K562 (cell line): ENCODE measurements around the gene BPHL. TPM values are rescaled to one million over a fixed set of nuclear protein-coding genes. Genes with fewer than 3 reads are reported as not detected.

Experiments
- ASH1L ChIP-seq: fragments of 450-650 bp; IDR thresholded peaks from 2 replicates; pipeline ENCODE4 v1.6.1; 2018; ENCODE audit warnings: borderline replicate concordance, mild to moderate bottlenecking, low read depth; ENCODE audit not compliant: partially characterized antibody
- BRD4 ChIP-seq: fragments of 200-600 bp; sonication (generic); IDR thresholded peaks from 2 replicates; pipeline ENCODE4 v1.6.1; 2017; ENCODE audit warnings: inconsistent platforms
- HDAC8 ChIP-seq: fragments of 450-650 bp; IDR thresholded peaks from 2 replicates; pipeline ENCODE4 v1.6.1; 2016; ENCODE audit warnings: mild to moderate bottlenecking, missing genetic modification characterization, moderate library complexity, missing compliant biosample characterization
- HMG20B ChIP-seq: fragments of 250-450 bp; sonication (Bioruptor Pico); IDR thresholded peaks from 2 replicates; pipeline ENCODE4 v1.5.0; 2021; ENCODE audit warnings: mild to moderate bottlenecking
- JUNB ChIP-seq: fragments of 450-650 bp; formaldehyde crosslinking; conservative IDR thresholded peaks from 2 replicates; pipeline ENCODE4 v1.4.0; 2020; ENCODE audit warnings: mild to moderate bottlenecking
- JUND ChIP-seq, 2 experiments: IDR thresholded peaks; 2 replicates in 1 of 2; 3 replicates in 1 of 2; pipeline ENCODE4 v1.6.1; 2011; ENCODE audit warnings: borderline replicate concordance in 2 of 2, low read depth in 2 of 2, low read length in 2 of 2, improper control_type of control experiment in 1 of 2, missing biosample characterization in 1 of 2, missing genetic modification characterization in 1 of 2, missing genetic modification reagents in 1 of 2
- OTX1 ChIP-seq: fragments of 450-650 bp; formaldehyde crosslinking; IDR thresholded peaks from 2 replicates; pipeline ENCODE4 v1.4.0; 2022; ENCODE audit warnings: mild to moderate bottlenecking
- PATZ1 ChIP-seq: fragments of 250-450 bp; sonication (Bioruptor Pico); IDR thresholded peaks from 2 replicates; pipeline ENCODE4 v1.5.0; 2020; ENCODE audit warnings: mild to moderate bottlenecking, borderline replicate concordance
- RBM15 ChIP-seq: fragments of 200-400 bp; formaldehyde crosslinking; IDR thresholded peaks from 2 replicates; pipeline ENCODE4 v1.6.1; 2018; ENCODE audit warnings: mild to moderate bottlenecking, low read length, moderate library complexity; ENCODE audit not compliant: insufficient read depth
- ZBTB17 ChIP-seq: fragments of 450-650 bp; formaldehyde crosslinking; IDR thresholded peaks from 2 replicates; pipeline ENCODE4 v1.4.0; 2020; ENCODE audit warnings: mild to moderate bottlenecking
- ZNF318 ChIP-seq, 2 experiments: fragments of 450-650 bp; IDR thresholded peaks; 2 replicates each; pipeline ENCODE4 v1.6.1; 2016; ENCODE audit warnings: mild to moderate bottlenecking in 2 of 2, borderline replicate concordance in 1 of 2, low read depth in 1 of 2, moderate library complexity in 1 of 2
- ZNF512 ChIP-seq: IDR thresholded peaks from 2 replicates; pipeline ENCODE4 v1.6.1; 2016; ENCODE audit warnings: missing genetic modification characterization, missing compliant biosample characterization
- ZNF75A ChIP-seq: fragments of 450-650 bp; formaldehyde crosslinking; IDR thresholded peaks from 2 replicates; pipeline ENCODE4 v1.4.0; 2020; ENCODE audit warnings: mild to moderate bottlenecking
- ZNF830 ChIP-seq: fragments of 250-450 bp; sonication (Bioruptor Pico); IDR thresholded peaks from 2 replicates; pipeline ENCODE4 v1.5.0; 2021; ENCODE audit warnings: mild to moderate bottlenecking
- polyA plus RNA-seq, 8 experiments: library from polyadenylated mRNA; depleted of rRNA in 4 of 8; stranded (reverse) in 5 of 8; unstranded in 3 of 8; fragments of >200 nt; fragmentation: Nextera tagmentation in 2 of 8; fragmentation: Illumina TruSeq in 1 of 8; extraction: Ambion mirVana in 2 of 8; extraction: Trizol in 1 of 8; gene quantifications; 2 replicates each; pipeline versions ENCODE4 v1.2.1 to v1.2.3, GENCODE V29; 2011 to 2014; ENCODE audit warnings: inconsistent platforms in 1 of 8, missing spikeins in 1 of 8
- total RNA-seq, 7 experiments: library from RNA; depleted of rRNA in 6 of 7; stranded (reverse); fragments of >200 nt in 6 of 7; fragmentation: Illumina TruSeq in 2 of 7; extraction: Trizol in 2 of 7; gene quantifications; 2 replicates each; pipeline versions ENCODE4 v1.2.1 to v1.2.3, GENCODE V29; 2011 to 2021; ENCODE audit warnings: low replicate concordance in 1 of 7

BPHL gene
- total and polyA plus RNA-seq, 9 of the 15 experiments (the other 6 are each of a cell fraction or from before 2014, with no cell fraction given) = 3.5 to 17.4 (median 8.2) TPM

GRCh38 chr6:3195695-3196497, 77.4 kb downstream of the BPHL start (continued):
- TF ChIP-seq ZNF318 (IDR thresholded peaks at IDR 0.05; ENCODE audit: borderline replicate concordance in 1 of 2, low read depth in 1 of 2) = no peak
- TF ChIP-seq HDAC8 (tag) = no peak
- peak; percentile 10 for TF ChIP-seq JUND (IDR thresholded peaks at IDR 0.05; ENCODE audit: borderline replicate concordance, low read depth, low read length)
- peak; percentile 8; the same call in 1 of the 3 replicates for TF ChIP-seq JUND (tag; IDR thresholded peaks at IDR 0.05; ENCODE audit: borderline replicate concordance, low read depth, low read length)
- TF ChIP-seq ZNF75A (CRISPR knock-in tag) = no peak
- no peak for TF ChIP-seq OTX1 (CRISPR knock-in tag)
- TF ChIP-seq PATZ1 = no peak
- TF ChIP-seq HMG20B (CRISPR knock-in tag) = no peak
- TF ChIP-seq ZNF830 (CRISPR knock-in tag) = 0 out of 2 replicates have a peak, but pooled peaks have one; percentile 49
- TF ChIP-seq ZNF512 (tag) = no peak
- TF ChIP-seq ASH1L = no peak
- 0 out of 2 replicates have a peak, but pooled peaks have one; percentile 62 for TF ChIP-seq BRD4
- 0 out of 2 replicates have a peak, but pooled peaks have one; percentile 52 for TF ChIP-seq ZBTB17 (CRISPR knock-in tag)
- TF ChIP-seq RBM15 = no peak
- no peak for TF ChIP-seq JUNB (CRISPR knock-in tag)
